SK-N-SH (cell line): ENCODE measurements around the gene VPS35. TPM values are rescaled to one million over a fixed set of nuclear protein-coding genes. Genes with fewer than 3 reads are reported as not detected.
"Not testable (repeated sequence)": the region's sequence is repeated elsewhere in the genome, so short reads cannot be mapped to it uniquely, and the experiment has no call there.

ENCODE experiments used
- CTCF ChIA-PET: fragments of 300-600, 350-600 bp; formaldehyde crosslinking; extraction: SDS; loops from one replicate; lab custom pipeline; 2021; lab: Yijun Ruan, JAX
- POLR2A ChIA-PET: fragments of 350-600 bp; sonication (Branson Sonifier 250); formaldehyde crosslinking; extraction: SDS; loops from one replicate; lab custom pipeline; 2020; ENCODE audit warnings: antibody characterized with exemption, inconsistent platforms; lab: Yijun Ruan, JAX
- DNase-seq: peaks from one replicate; pipeline ENCODE4 v3.0.0; 2012
- H2AFZ ChIP-seq: fragments of 200-600 bp; sonication (generic); 2 replicates; pipeline ENCODE4 v1.8.1; 2016; ENCODE audit warnings: antibody characterized with exemption, mild to moderate bottlenecking, low read depth
- H3F3A ChIP-seq: fragments of 200-600 bp; sonication (generic); replicated peaks from 2 replicates; pipeline ENCODE3; 2016; ENCODE audit warnings: antibody characterized with exemption, mild to moderate bottlenecking; ENCODE audit not compliant: insufficient read depth
- H3K27ac ChIP-seq, 2 experiments: fragments of 200-500 bp in 1 of 2; fragments of 200-600 bp in 1 of 2; sonication (Bioruptor generic) in 1 of 2; sonication (generic), shearing (Covaris generic) in 1 of 2; 2 replicates each; pipeline versions ENCODE4 v1.5.1 to v1.6.1; 2014 to 2016; ENCODE audit warnings: low read depth in 2 of 2, inconsistent platforms in 1 of 2, low read length in 1 of 2, mild to moderate bottlenecking in 1 of 2, mixed read lengths in 1 of 2
- H3K27me3 ChIP-seq: fragments of 200-600 bp; sonication (generic), shearing (Covaris generic); 2 replicates; pipeline ENCODE4 v1.6.1; 2016; ENCODE audit warnings: mixed run types; ENCODE audit not compliant: insufficient read depth
- H3K36me3 ChIP-seq, 2 experiments: fragments of 200-500 bp in 1 of 2; fragments of 200-600 bp in 1 of 2; sonication (Bioruptor generic) in 1 of 2; sonication (generic) in 1 of 2; replicated peaks in 1 of 2; 2 replicates each; pipeline versions ENCODE3 to v1.5.1; 2014 to 2016; ENCODE audit warnings: low read length in 1 of 2, mild to moderate bottlenecking in 1 of 2; ENCODE audit not compliant: insufficient read depth in 2 of 2, control insufficient read depth in 1 of 2
- H3K4me1 ChIP-seq, 2 experiments: fragments of 200-500 bp in 1 of 2; fragments of 200-600 bp in 1 of 2; sonication (Bioruptor generic) in 1 of 2; sonication (generic), shearing (Covaris generic) in 1 of 2; 2 replicates each; pipeline versions ENCODE4 v1.5.1 to v1.6.1; 2014 to 2016; ENCODE audit warnings: low read depth in 1 of 2, low read length in 1 of 2, mixed run types in 1 of 2; ENCODE audit not compliant: insufficient read depth in 2 of 2, control insufficient read depth in 1 of 2
- H3K4me2 ChIP-seq: fragments of 200-600 bp; sonication (generic), shearing (Covaris generic); 2 replicates; pipeline ENCODE4 v1.6.1; 2017; ENCODE audit warnings: mixed run types
- H3K4me3 ChIP-seq, 2 experiments: fragments of 200-500 bp in 1 of 2; fragments of 200-600 bp in 1 of 2; sonication (Bioruptor generic) in 1 of 2; sonication (generic), shearing (Covaris generic) in 1 of 2; 2 replicates each; pipeline versions ENCODE4 v1.5.1 to v1.8.1; 2014 to 2016; ENCODE audit warnings: low read depth in 2 of 2, inconsistent platforms in 1 of 2, low read length in 1 of 2, mild to moderate bottlenecking in 1 of 2, mixed read lengths in 1 of 2, moderate library complexity in 1 of 2
- H3K79me2 ChIP-seq: fragments of 200-600 bp; sonication (generic); 2 replicates; pipeline ENCODE4 v1.8.1; 2017; ENCODE audit warnings: mild to moderate bottlenecking; ENCODE audit not compliant: insufficient read depth
- H3K9ac ChIP-seq: fragments of 200-600 bp; sonication (generic); 2 replicates; pipeline ENCODE4 v1.6.1; 2017; ENCODE audit warnings: mixed run types
- H3K9me2 ChIP-seq: fragments of 200-600 bp; sonication (generic); 2 replicates; pipeline ENCODE4 v1.6.1; 2017; ENCODE audit warnings: mixed run types
- H3K9me3 ChIP-seq: fragments of 200-600 bp; sonication (generic); 2 replicates; pipeline ENCODE4 v1.6.1; 2017; ENCODE audit warnings: mixed run types, mild to moderate bottlenecking, moderate library complexity
- H4K20me1 ChIP-seq: fragments of 200-600 bp; sonication (generic); 2 replicates; pipeline ENCODE4 v1.6.1; 2017; ENCODE audit warnings: mild to moderate bottlenecking, mixed run types; ENCODE audit not compliant: insufficient read depth
- EZH2phosphoT487 ChIP-seq: fragments of 200-600 bp; sonication (generic); IDR thresholded peaks from 2 replicates; pipeline ENCODE4 v1.6.1; 2017; ENCODE audit warnings: low read depth, mixed run types, mild to moderate bottlenecking, antibody characterized with exemption, moderate library complexity, borderline replicate concordance
- IRF3 ChIP-seq: fragments of 150-350 bp; IDR thresholded peaks from 2 replicates; pipeline ENCODE4 v1.6.1; 2016; ENCODE audit warnings: mild to moderate bottlenecking, low read depth, low read length
- MAX ChIP-seq: IDR thresholded peaks from 2 replicates; pipeline ENCODE4 v1.4.0; 2012; ENCODE audit warnings: low read depth
- NFIC ChIP-seq: IDR thresholded peaks from 2 replicates; pipeline ENCODE4 v1.4.0; 2012; ENCODE audit warnings: borderline replicate concordance
- PBX3 ChIP-seq: IDR thresholded peaks from 2 replicates; pipeline ENCODE4; 2012
- WGBS: methylation state at CpG from one replicate; pipeline ENCODE4 v1.1.6; 2017; ENCODE audit warnings: low lambda C conversion rate; 5-methylcytosine and 5-hydroxymethylcytosine counted together
- polyA plus RNA-seq, 3 experiments: library from polyadenylated mRNA; depleted of rRNA; stranded (reverse); fragments of >200 nt; gene quantifications; 2 replicates each; pipeline ENCODE4 v1.2.3, GENCODE V29; 2012

VPS35 gene
- polyA plus RNA-seq, 1 of the 3 experiments (the other 2 are of a cell fraction): 17.5 TPM

- CTCF ChIA-PET, DNase-seq, H3K36me3 ChIP-seq, POLR2A ChIA-PET, H3K4me3 ChIP-seq, H3K9me2 ChIP-seq, H3K9me3 ChIP-seq, H3K4me2 ChIP-seq, H4K20me1 ChIP-seq, H3F3A ChIP-seq, H2AFZ ChIP-seq, H3K9ac ChIP-seq, H3K27me3 ChIP-seq, H3K4me1 ChIP-seq, H3K27ac ChIP-seq: not testable (repeated sequence)
- H3K79me2 ChIP-seq: peaks cover 14% of the 10 kb centered on the region
- 82% methylated on average over 3 of the region's 6 CpGs for WGBS
Measured at GRCh38 chr16:46624862-46625261, 64.1 kb downstream of the VPS35 start.

GRCh38 chr16:46623707-46624106 is 65.3 kb downstream of the VPS35 start:
- POLR2A ChIA-PET, H3K4me1 ChIP-seq, H3K9me2 ChIP-seq, DNase-seq, CTCF ChIA-PET, H2AFZ ChIP-seq, H3K9me3 ChIP-seq, H3K4me3 ChIP-seq, H3K9ac ChIP-seq, H3K4me2 ChIP-seq, H3K27ac ChIP-seq, H4K20me1 ChIP-seq, H3K36me3 ChIP-seq, H3F3A ChIP-seq, H3K27me3 ChIP-seq: not testable (repeated sequence)
- 96% methylated on average over 4 of the region's 6 CpGs for WGBS
- peaks cover 25% of the 10 kb centered on the region for H3K79me2 ChIP-seq

- H3K4me2 ChIP-seq, H3K27me3 ChIP-seq, H3K9ac ChIP-seq, H3F3A ChIP-seq, H3K4me1 ChIP-seq, H4K20me1 ChIP-seq, DNase-seq, H2AFZ ChIP-seq, H3K27ac ChIP-seq, H3K9me2 ChIP-seq, H3K9me3 ChIP-seq, POLR2A ChIA-PET, H3K36me3 ChIP-seq, H3K4me3 ChIP-seq, CTCF ChIA-PET: not testable (repeated sequence)
- no CpG with 5 or more reads among the region's 8 CpGs for WGBS
- H3K79me2 ChIP-seq: peaks cover 30% of the 10 kb centered on the region
Measured at GRCh38 chr16:46623246-46623645, 65.7 kb downstream of the VPS35 start.

- WGBS: 88% methylated on average over 6 of the region's 7 CpGs
- H3K79me2 ChIP-seq: peaks cover 31% of the 10 kb centered on the region
- peak overlapping the region; percentile 100; the same call in 1 of the 2 replicates for H2AFZ ChIP-seq
- no peak overlapping the region for H3K9ac ChIP-seq
- no peak overlapping the region for H3K27ac ChIP-seq
- no peaks in the 10 kb centered on the region for H3K9me3 ChIP-seq
- DNase-seq: no peak
- H4K20me1 ChIP-seq: no peaks in the 10 kb centered on the region
- H3F3A ChIP-seq: no peaks in the 10 kb centered on the region
- H3K9me2 ChIP-seq: no peaks in the 10 kb centered on the region
- no peak for TF ChIP-seq IRF3
- no peak for TF ChIP-seq NFIC
- no peak for TF ChIP-seq EZH2phosphoT487
- no peak for TF ChIP-seq PBX3
- TF ChIP-seq MAX: no peak
- TF ChIP-seq, all 33 proteins: peak for 0
- no peak overlapping the region for H3K4me3 ChIP-seq
- H3K36me3 ChIP-seq: peaks cover 0 to 2% of the 10 kb centered on the region in 2 experiments
- H3K4me2 ChIP-seq: no peak overlapping the region; the same call in 1 of the 2 replicates
- peaks cover 0 to 6% of the 10 kb centered on the region in 2 experiments; a peak in 2 of 4 replicates for H3K4me1 ChIP-seq
- H3K27me3 ChIP-seq: no peaks in the 10 kb centered on the region
- ChIA-PET CTCF (interaction anchor here (1.2 kb wide), 1 partner anchor 15 kb away, joined by 4 read pairs; no protein-coding TSS in a partner anchor), POLR2A (no interaction called here)
Measured at GRCh38 chr16:46621934-46622676, 66.9 kb downstream of the VPS35 start.
